Measurements from ENCODE around the gene MKLN1. TPM values are rescaled to one million over a fixed set of nuclear protein-coding genes. Genes with fewer than 3 reads are reported as not detected.

MKLN1 gene
- total RNA-seq, 4 donors from 2014 or later, result 39.4 to 74.4 (median 53.2) TPM

- TF ChIP-seq POLR2A (IDR thresholded peaks at IDR 0.05), result no peak
- H3K27me3 ChIP-seq, result no peaks in the 10 kb centered on the region
- no peaks in the 10 kb centered on the region for H3K4me1 ChIP-seq
- H3K27ac ChIP-seq, result no peak overlapping the region
- no peaks in the 10 kb centered on the region for H3K9me3 ChIP-seq
- no peak overlapping the region for H3K4me3 ChIP-seq
- H3K36me3 ChIP-seq, result no peaks in the 10 kb centered on the region
- no peak for DNase-seq
Observed at GRCh38 chr7:131527456-131527855, 199.8 kb downstream of the MKLN1 start.

- TF ChIP-seq POLR2A (IDR thresholded peaks at IDR 0.05), result no peak
- no peak for TF ChIP-seq CTCF (IDR thresholded peaks at IDR 0.05)
- Histone ChIP-seq H3K27ac (no peak overlapping the region), H3K4me3 (no peak overlapping the region), H3K9me3 (no peaks in the 10 kb centered on the region), H3K36me3 (no peaks in the 10 kb centered on the region), H3K4me1 (no peaks in the 10 kb centered on the region), H3K27me3 (no peaks in the 10 kb centered on the region)
- DNase-seq, result no peak
Observed at GRCh38 chr7:131529179-131529578, 201.5 kb downstream of the MKLN1 start.

GRCh38 chr7:131529617-131530016 is 201.9 kb downstream of the MKLN1 start:
- Histone ChIP-seq H3K9me3 (no peaks in the 10 kb centered on the region), H3K4me1 (no peaks in the 10 kb centered on the region), H3K36me3 (no peaks in the 10 kb centered on the region), H3K27ac (peak overlapping the region in 1 of 4 donors; percentile 19), H3K27me3 (no peaks in the 10 kb centered on the region), H3K4me3 (no peak overlapping the region)
- no peak for DNase-seq
- no peak for TF ChIP-seq POLR2A (IDR thresholded peaks at IDR 0.05)
- TF ChIP-seq CTCF (IDR thresholded peaks at IDR 0.05), result no peak

GRCh38 chr7:131530137-131530536 is 202.5 kb downstream of the MKLN1 start:
- Histone ChIP-seq H3K27ac (no peak overlapping the region), H3K4me1 (no peaks in the 10 kb centered on the region)
- no peak for DNase-seq

GRCh38 chr7:131532570-131533091 is 205.0 kb downstream of the MKLN1 start:
- no peaks in the 10 kb centered on the region for H3K27me3 ChIP-seq
- no peak for TF ChIP-seq POLR2A (IDR thresholded peaks at IDR 0.05)
- TF ChIP-seq CTCF (IDR thresholded peaks at IDR 0.05), result no peak
- peak overlapping the region in 2 of 4 donors; percentile 30 to 41 for H3K27ac ChIP-seq
- H3K36me3 ChIP-seq, result no peaks in the 10 kb centered on the region
- no peak for DNase-seq
- H3K4me3 ChIP-seq, result no peak overlapping the region
- H3K9me3 ChIP-seq, result no peaks in the 10 kb centered on the region
- H3K4me1 ChIP-seq, result no peaks in the 10 kb centered on the region

More at GRCh38 chr7:131530137-131530536, 202.5 kb downstream of the MKLN1 start:
- H3K27me3 ChIP-seq, result no peaks in the 10 kb centered on the region
- no peak for TF ChIP-seq CTCF (IDR thresholded peaks at IDR 0.05)
- TF ChIP-seq POLR2A (IDR thresholded peaks at IDR 0.05), result no peak
- H3K9me3 ChIP-seq, result no peaks in the 10 kb centered on the region
- no peak overlapping the region for H3K4me3 ChIP-seq
- H3K36me3 ChIP-seq, result no peaks in the 10 kb centered on the region

GRCh38 chr7:131533151-131533559 is 205.5 kb downstream of the MKLN1 start:
- TF ChIP-seq POLR2A (IDR thresholded peaks at IDR 0.05), result no peak
- TF ChIP-seq CTCF (IDR thresholded peaks at IDR 0.05), result no peak
- Histone ChIP-seq H3K9me3 (no peaks in the 10 kb centered on the region), H3K4me3 (no peak overlapping the region), H3K36me3 (no peaks in the 10 kb centered on the region), H3K4me1 (no peaks in the 10 kb centered on the region), H3K27me3 (no peaks in the 10 kb centered on the region), H3K27ac (peak overlapping the region in 2 of 4 donors; percentile 30 to 41)
- no peak for DNase-seq

Data from Peyer's patch (tissue), 4 donors.